NCI-H1105 treated with DMSO at 0.1 percent for 48 hours (cell line): ENCODE results near the gene RYR3.

Experiments
- DNase-seq: peaks from one replicate; lab custom pipeline; 2025; lab: John Stamatoyannopoulos, UW

Gene RYR3

DNA sequence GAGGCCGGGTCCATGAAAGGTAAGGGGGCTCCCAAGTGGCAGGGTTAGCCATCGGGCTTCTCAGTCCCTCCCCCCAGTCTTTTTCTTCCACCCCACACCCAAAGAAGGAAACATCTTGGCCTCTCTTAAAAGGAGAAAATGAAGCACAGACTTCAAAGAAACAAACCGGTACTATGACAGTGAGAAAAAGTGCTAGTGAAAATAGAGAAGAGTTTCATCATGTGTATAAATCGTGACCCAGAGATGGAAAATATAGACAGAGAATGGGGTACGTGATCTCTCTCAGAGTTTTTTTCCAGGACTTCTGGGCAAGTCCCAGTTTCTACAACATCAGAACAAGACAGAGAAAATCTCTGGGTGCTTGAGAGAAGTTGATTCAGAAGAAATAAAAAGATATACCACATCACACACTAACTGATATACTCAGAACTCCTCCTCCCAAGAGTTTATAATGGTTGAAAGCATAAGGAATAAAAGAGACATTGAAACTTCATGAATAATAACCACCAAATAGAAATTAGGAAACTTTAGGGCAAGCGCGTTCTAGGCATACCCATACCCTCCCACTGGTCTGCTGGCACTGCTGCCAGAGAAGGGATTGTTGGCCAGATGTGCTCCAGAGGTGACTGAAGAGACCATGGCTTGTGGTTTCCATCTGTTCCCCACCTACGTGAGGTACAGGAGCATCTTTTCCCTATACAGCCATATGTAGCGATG lies 338.6 kb downstream of the RYR3 start:
- DNase-seq: no peak

DNA sequence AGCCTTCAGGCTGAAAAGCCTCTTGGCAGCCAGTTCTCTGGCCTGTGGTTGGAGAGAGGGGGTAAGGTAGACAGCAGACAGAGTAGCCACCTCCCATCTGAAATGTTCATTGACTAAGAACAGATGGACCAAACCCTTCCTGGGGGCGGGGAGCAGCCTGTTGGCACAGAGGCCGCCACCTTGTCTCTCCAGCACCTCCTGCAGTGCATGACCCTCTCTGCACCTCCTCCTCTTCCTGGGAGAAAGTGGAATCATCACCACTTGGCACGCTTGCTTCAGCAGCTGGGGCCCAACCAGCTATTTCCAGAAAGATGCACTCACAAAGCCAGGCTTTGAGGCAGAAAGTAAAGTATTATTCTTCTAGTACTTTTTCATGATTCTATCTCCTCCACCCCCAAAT lies 344.1 kb downstream of the RYR3 start:
- DNase-seq: no peak

DNA sequence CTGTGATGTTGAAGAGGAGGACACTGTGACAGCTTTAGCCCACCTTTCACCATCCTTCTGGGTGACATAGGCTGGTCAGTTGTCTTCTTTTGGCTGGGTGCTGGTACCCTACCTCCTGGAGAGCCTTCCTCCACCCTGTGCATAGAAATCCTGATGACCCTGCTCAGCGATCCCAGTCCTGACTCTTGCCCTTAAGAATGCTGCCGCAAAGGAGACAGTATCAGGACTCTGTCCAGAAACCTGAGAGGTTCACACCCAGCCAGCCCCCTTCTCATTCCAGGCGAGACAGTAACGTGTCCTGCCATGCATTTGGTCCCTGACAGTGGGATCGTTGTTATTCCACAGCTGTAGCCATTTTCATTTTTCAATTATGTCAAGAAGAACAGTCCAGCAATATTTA lies 344.7 kb downstream of the RYR3 start:
- DNase-seq: no peak

DNA sequence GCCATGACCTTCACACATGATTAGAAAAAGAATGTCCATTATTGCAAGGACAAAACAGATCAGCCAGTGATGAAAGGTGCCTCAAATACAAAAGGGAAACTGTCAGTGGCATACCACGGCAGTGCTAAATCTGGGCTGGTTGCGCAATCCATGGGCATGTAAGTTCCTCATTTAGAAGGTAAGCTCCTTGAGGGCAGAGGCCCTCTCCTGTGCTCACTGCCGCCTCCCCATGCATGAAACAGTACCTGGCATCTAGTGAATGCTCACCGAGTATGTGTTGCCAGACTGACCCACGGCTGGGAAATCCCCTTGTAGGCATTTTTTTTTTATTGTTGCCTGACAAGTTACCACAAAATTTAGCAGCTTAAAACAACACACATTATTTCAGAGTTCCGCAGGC lies 345.4 kb downstream of the RYR3 start:
- DNase-seq: no peak

DNA sequence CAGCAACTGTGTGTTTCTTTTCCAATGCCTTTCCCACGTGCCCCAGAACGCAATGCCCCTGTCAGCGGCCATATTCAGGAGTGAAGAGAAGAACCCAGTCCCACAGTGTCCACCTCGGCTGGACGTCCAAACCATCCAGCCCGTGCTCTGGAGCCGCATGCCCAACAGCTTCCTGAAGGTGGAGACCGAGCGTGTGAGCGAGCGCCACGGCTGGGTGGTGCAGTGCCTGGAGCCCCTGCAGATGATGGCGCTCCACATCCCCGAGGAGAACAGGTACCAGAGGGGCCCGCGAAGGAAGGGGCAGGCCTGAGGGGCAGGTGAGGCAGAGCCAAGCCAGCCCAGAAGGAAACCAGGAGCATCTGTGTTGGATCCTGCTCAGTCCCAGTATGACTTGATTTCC lies 349.4 kb downstream of the RYR3 start:
- no peak for DNase-seq

DNA sequence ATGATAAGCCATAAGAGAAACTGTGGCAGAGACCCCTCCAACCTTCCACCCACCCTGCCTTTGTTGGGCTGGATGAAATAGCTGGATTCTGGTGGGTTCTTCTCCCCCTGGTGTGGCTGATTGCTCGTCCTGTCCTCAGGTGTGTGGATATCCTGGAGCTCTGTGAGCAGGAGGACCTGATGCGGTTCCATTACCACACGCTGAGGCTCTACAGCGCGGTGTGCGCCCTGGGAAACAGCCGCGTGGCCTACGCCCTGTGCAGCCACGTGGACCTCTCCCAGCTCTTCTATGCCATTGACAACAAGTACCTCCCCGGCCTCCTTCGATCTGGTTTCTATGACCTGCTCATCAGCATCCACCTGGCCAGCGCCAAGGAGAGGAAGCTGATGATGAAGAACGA lies 351.2 kb downstream of the RYR3 start:
- no peak for DNase-seq

DNA sequence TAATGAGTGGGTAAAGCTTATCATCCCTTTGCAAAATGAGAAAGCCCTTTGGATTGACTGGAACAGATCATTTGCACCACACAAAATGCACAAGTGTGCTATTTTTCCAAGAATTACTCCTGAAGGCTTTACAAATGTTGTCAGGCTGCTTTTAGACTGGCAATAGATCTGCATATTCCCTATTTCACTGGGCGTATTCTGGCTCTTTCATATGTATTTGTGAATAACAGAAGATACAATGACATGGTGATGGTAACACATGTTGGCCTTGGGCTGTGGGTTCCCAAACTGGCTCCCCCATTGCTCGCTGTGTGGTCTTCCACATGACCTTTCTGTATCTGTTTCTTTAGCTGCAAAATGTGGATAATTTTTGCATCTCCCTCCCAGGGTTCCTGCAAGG lies 354.2 kb downstream of the RYR3 start:
- DNase-seq: no peak

DNA sequence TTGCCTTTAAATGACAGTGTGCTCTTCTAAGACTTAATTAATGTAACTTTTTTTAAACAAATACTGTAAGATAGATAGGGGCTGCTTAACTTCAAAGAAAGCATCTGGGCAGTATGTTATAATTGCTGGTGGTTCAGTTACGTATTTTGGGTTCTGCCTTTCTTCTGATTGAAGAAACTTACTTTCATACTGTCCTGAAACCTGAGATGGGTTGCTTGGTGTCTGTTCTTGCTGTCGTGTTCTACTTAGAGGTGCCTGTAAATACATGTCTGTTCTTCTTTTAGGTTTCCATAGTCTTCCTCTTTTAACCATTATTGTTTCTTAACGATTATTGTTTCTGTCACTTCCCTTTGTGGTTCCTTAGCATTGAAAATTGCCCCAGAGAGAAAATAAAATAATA lies 359.8 kb downstream of the RYR3 start:
- no peak for DNase-seq

DNA sequence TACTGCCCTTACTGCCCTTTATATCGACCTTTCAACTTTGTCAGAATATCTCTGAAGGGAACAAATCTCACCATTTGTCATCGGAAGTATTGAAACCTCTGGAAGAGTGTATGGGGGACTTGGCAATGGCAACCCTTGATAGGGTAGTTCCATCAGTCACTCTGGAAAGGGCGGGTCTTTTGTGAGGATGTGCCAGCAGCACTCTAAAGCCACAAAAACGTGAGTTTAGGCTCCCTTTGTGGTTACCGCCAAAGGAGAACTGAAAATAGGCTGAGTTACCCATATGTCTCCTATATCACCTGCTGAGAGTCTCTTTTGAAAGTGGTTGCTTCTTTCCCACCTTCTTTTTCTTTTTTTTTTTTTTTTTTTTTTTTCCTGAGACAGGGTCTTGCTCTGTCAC lies 360.7 kb downstream of the RYR3 start:
- no peak for DNase-seq

DNA sequence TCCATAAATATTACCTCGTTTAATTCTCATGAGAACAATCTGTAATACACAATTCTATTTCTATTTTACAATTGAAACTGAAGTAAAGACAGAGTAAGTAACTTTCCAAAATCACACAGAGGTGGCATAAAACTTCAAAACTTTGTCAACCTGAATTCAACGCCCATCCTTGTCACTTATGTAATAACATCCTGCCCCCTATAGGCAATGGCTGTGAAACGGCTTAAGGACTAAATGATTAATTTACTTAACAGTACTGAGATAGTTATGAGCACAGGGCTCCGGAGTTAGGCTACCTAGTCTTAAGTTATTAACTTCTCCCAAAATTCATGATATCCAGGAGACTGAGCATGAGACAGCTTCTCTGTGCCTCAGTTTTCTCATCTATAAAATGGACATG lies 364.5 kb downstream of the RYR3 start:
- no peak for DNase-seq

DNA sequence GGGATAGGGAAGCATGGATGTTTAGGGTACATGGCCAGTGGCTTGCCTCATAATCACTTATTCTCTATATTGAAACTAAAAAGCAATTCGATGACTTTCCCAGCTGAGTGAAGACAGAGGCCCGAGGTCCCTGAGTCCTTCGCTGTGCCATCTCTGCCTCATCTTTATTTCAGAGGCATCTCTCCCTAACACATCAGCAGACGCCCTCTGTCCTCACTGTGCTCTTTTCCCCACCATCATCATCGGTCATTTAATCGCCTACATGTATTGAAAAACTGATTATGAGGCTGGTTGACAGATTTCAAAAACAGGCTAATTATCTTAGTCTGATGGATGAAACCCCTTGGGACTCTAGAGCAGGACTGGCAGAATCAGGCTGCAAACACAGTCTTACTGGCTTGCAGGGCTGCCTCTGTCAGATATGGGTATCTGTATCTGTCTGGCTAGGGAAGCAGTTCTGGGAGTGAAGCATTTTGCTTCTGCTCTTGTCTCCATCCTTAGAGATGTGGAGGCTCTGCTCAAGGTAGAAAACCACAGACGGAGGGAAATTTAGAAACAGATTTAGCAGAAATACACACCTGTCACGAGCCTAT lies 366.6 kb downstream of the RYR3 start:
- DNase-seq: no peak

DNA sequence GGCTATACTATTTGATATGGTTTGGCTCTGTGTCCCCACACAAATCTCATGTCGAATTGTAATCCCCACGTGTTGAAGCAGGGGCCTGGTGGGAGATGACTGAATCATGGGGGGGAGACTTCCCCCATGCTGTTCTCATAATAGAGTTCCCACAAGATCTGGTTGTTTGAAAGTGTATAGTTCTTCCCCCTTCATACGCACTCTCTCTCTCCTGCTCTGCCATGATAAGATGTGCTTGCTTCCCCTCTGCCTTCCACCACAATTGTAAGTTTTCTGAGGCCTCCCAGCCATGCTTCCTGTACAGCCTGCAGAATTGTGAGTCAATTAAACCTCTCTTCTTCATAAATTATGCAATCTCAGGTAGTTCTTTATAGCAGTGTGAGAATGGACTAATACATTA lies 367.4 kb downstream of the RYR3 start:
- no peak for DNase-seq

DNA sequence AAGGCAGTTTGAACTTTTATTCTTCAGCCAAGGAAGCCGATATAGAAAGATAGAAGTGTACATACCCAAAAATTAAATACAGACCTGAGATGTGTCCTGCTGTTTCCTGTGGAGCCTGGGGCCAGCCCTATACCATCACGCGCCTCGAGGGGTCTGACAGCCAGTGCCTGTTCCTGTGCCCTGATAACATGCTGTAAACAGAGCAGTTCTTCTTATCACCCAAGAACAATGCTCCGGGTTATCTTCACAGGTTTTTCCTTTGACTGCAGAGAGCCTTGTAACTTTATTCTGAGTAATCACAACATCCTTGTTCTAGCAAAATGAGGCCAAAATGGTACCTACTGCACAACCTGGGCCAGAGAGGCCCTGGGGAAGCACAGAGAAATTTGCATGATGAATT lies 367.8 kb downstream of the RYR3 start:
- DNase-seq: no peak

DNA sequence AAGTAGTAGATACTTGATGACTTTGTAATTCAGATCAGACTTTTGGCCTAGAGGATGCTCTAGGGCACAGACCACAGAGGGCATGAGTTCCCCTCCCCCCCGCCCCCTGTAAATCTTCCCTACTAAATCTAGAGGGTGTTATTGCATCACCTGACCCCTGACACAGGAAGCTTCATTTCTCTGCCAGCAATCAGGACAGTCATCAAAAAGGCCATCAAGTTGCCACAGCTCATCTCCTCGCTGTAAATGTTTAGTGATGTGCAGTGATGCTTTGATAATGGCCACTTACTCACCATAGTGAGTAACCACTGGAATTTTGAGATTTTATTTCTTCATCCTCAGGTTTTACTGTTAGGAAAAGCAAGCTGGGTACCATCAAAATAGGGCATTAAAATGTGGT lies 368.3 kb downstream of the RYR3 start:
- DNase-seq: no peak

DNA sequence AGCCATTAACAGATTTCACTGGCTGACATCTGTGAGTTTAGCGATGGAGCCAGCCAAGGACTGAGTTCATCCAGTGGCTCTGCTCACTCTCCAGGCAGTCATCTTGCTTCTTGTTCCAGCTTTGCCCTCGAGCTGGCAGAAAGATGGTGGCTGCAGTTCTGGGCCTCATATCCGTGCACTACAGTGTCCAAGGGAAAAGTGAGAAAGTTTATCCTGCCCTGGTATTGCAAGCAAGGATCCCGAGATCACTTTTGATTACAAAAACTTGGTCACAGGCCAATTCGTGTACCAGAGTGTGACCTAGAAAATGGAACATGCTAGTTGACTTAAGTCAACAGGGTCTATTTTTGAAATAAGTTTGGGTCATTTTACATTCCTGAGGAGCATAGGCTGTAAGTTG lies 369.6 kb downstream of the RYR3 start:
- DNase-seq: no peak

DNA sequence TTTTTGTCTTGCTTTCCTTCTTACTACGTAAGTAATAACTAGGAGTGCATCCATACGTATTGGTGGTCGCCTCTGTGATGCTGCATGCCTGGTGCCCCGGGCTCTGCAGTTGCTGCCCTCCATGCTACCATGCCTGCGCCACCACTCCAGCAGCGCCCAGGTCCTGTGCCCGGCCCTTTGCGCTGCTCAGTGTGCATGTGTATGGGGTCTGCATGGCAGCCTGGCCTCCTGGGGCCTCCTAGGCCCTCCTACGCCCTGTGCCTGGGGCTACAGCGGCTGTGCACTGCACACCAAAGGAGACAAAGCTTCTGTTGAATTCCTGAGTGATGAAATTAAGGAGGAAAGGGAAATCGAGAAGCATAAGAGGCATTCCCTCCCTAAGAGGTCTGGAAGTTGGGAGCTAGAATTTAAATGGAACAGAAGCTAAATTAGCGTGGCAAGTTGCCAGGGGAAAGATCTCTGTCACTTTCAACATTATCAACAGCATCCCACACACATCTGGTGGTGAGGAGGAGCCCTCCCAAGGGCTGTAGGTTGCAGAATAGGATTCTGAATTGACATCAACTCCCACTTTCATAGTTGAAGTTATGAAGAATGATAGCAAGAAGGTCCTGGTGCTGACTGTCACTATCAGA lies 382.5 kb downstream of the RYR3 start:
- DNase-seq: no peak

DNA sequence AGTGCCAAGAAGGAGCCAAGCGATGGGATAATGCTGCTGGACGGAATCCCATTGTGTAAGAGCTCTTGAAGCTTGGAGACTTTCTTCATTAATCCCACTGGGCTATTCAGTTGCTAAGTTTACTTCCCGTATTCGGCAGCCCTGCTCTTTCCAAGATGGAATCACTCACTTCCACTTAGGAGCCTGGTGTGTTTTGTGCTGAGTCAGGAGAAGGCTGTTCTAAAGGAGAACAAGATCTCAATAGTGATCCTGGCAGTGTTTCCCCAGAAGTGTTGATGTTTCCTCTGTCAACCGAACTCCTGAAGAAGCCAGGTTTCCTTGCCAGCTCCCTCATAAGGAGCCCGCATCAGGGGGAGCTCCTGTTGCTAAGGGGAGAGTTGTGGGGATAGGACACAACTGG lies 387.4 kb downstream of the RYR3 start:
- no peak for DNase-seq

DNA sequence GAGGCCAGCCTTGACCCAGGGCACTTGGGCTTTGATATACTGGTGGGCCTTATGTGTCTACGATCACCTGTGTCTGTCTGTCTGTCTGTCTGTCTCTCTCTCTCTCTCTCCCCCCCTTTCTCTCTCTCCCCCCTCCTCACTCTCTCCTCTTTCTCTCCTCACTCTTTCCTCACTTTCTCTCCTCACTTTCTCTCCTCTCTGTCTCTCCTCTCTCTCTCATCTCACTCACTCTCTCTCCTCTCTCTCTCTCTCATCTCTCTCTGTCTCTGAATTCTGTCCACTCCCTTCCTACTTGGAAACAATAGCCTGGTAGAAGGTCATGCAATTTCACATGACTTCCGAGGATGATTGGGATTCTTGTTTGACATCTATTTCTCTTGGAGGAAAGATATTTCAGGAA lies 388.4 kb downstream of the RYR3 start:
- DNase-seq: no peak

DNA sequence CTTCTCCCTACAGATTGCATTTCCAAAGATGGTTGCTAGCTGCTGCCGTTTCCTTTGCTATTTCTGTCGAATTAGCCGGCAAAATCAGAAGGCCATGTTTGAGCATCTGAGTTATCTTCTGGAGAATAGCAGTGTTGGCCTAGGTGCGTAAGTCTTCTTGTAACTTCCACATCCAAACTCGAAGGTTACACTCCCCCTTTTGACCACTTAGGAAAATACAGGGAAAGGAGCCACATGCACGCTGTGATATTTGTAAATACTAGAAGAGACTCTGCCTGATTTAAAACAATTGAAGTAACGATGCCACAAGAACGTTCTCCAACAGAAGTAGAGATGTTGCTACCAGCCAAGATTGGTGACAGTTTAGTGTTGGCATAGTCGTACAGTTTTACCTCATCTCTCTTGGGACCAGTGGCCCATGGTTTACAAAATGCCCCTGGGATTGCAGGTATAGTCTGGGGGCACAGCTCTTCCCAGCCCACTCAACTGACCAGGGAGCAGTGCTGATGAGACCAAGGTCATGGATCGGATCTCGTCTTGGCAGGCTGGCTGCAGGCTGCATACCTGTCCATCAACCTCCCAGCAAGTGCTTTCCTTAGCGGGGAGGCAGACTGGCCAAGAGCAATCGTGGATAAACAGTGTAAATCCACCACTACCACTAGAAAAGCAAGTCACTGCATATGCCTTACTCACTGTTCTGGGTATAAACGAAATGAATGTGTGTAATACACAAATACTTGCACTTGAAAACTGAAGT lies 389.1 kb downstream of the RYR3 start:
- DNase-seq: no peak

DNA sequence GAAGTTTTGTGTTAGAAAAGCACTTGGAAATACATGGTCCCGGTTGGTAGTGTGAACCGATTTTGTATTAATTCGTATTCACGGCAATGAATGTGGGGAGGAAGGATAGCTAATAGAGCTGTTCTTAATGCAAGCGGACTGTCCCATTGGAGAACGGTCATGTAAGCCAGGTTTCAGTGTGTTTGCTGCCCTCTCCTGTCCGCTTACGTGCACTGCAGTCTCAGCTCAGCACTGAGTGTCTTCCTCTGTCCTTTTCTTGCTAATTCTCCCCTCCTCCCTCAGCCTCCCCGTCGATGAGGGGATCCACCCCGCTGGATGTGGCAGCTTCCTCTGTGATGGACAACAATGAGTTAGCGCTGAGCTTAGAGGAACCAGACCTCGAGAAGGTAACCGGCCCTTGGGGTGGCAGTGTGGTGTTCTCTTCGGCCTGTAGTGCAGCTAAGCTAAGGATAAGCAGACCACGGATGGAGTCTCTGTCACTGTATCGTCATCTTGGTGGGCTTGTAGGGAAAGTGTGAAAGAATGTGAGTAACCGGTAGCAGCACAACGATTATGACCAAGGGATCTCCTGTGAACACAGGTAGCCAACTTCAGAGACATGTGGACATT lies 390.0 kb downstream of the RYR3 start:
- peak; percentile 28 for DNase-seq

DNA sequence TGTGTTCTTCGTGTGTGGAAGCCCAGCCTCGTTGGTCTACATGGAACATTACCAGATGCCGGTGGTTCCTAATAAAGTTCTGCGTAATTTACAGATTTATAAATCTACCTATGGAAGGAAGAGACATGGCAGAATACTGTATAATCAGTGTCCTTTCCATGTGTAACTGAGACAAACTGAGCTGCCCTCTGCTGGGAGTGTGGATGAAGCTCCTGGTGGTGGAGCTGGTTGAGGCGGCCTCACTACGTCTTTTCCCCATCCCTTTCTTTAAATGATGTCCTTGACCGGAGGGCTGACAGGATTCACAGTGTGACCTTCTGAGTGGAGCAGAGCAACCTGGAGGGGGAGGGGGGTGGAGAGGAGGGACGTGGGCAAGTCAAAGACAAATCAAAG lies 390.5 kb downstream of the RYR3 start:
- no peak for DNase-seq

DNA sequence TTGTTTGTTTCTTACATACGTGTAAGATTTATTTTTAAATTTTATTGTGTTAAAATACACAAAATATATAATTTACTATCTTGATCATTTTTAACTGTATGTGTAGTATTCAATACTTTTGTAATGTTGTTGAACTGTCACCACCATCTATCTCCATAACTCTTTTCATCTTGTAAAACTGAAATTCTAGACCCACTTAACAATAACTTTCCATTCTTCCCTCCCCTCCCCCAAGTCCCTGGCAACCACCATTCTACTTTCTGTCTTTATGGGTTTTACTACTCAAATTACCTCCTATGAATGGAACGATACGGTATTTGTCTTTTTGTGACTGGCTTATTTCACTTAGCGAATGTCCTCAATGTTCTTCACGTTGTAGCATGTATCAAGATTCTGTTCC lies 395.4 kb downstream of the RYR3 start:
- DNase-seq: peak; percentile 11

DNA sequence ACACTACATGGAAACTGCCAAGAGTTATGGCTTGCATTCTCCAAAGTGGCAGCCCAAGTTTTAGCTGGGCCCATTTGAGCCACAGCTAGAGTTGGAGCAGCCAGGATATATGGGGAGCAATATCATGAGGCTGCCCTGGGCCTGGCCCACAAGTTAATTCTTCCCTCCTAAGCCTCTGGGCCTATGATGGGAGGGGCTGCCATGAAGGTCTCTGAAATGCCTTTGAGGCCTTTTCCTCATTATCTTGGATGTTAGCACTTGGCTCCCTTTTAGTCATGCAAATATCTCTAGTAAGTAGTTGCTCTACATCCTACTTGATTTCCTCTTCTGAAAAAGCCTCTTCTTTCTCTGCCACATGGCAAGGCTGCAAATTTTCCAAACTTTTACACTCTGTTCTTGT lies 400.0 kb downstream of the RYR3 start:
- no peak for DNase-seq
